A549 (cell line): ENCODE results near the gene TNRC6B. TPM values are rescaled to one million over a fixed set of nuclear protein-coding genes. Genes with fewer than 3 reads are reported as not detected.
A peak's percentile ranks its signal among the peaks of the same experiment; 100 is the strongest.

Experiments used
- ATAC-seq, 2 experiments: fragments of 200-7000 bp in 1 of 2; fragments of >200 bp in 1 of 2; cut with Nextera tagmentation in 1 of 2; cut with Tn5 transposase in 1 of 2; 3 replicates each; pipeline versions ENCODE4 v1.8.0 to v1.9.1; 2018 to 2020; ENCODE audit warnings: mild to moderate bottlenecking in 1 of 2, moderate library complexity in 1 of 2
- CTCF ChIA-PET: fragments of 300-600 bp; sonication (Branson Sonifier 250); formaldehyde crosslinking; extraction: SDS; loops from one replicate; lab custom pipeline; 2021; ENCODE audit warnings: antibody characterized with exemption, inconsistent platforms; lab: Yijun Ruan, JAX
- POLR2A ChIA-PET: fragments of 350-600 bp; formaldehyde crosslinking; extraction: SDS; loops from one replicate; lab custom pipeline; 2021; ENCODE audit warnings: antibody characterized with exemption, inconsistent platforms; lab: Yijun Ruan, JAX
- DNase-seq, 2 experiments: peaks; one replicate each; pipeline versions ENCODE4 v3.0.0 to v3.0.0-alpha.2; 2011 to 2016; ENCODE audit warnings: low read depth in 1 of 2, low spot score in 1 of 2
- FAIRE-seq: peaks from 2 replicates; lab custom pipeline; 2011; peaks lifted over from hg19 to GRCh38; lab: Jason Lieb, UNC
- H3K27ac ChIP-seq, 2 experiments: fragments of >200 bp; sonication (Bioruptor Twin); formaldehyde crosslinking; 3 replicates each; pipeline ENCODE4 v1.5.1; 2016 to 2017
- H3K4me1 ChIP-seq: fragments of >200 bp; sonication (Bioruptor Twin); formaldehyde crosslinking; 3 replicates; pipeline ENCODE4 v1.6.1; 2016
- H3K4me2 ChIP-seq: fragments of >200 bp; sonication (Bioruptor Twin); formaldehyde crosslinking; 3 replicates; pipeline ENCODE4 v1.6.1; 2016
- H3K4me3 ChIP-seq: fragments of >200 bp; sonication (Bioruptor Twin); formaldehyde crosslinking; 3 replicates; pipeline ENCODE4 v1.5.1; 2016
- H3K9me3 ChIP-seq: fragments of >200 bp; sonication (Bioruptor Twin); formaldehyde crosslinking; 3 replicates; pipeline ENCODE4 v1.6.1; 2016
- BCL3 ChIP-seq: fragments of >200 bp; sonication (Bioruptor Twin); formaldehyde crosslinking; IDR thresholded peaks from 3 replicates; pipeline ENCODE4 v1.6.1; 2016
- CEBPB ChIP-seq, 2 experiments: fragments of >200 bp in 1 of 2; sonication (Bioruptor Twin) in 1 of 2; formaldehyde crosslinking in 1 of 2; IDR thresholded peaks; 2 replicates each; pipeline ENCODE4 v1.6.1; 2012 to 2016
- EHF ChIP-seq: fragments of 250-450 bp; sonication (Bioruptor Pico); IDR thresholded peaks from 2 replicates; pipeline ENCODE4 v1.5.0; 2020; ENCODE audit warnings: mild to moderate bottlenecking
- FOSL2 ChIP-seq, 2 experiments: fragments of 450-650 bp in 1 of 2; fragments of >200 bp in 1 of 2; sonication (Bioruptor Twin) in 1 of 2; formaldehyde crosslinking; IDR thresholded peaks; 2 replicates each; pipeline versions ENCODE4 v1.5.0 to v1.6.1; 2016 to 2020; ENCODE audit warnings: mild to moderate bottlenecking in 1 of 2, moderate library complexity in 1 of 2
- HDAC2 ChIP-seq: fragments of 200-600 bp; sonication (generic); IDR thresholded peaks from 2 replicates; pipeline ENCODE4 v1.6.1; 2016
- HMGXB4 ChIP-seq: fragments of 250-450 bp; sonication (Bioruptor Pico); IDR thresholded peaks from 2 replicates; pipeline ENCODE4 v1.5.0; 2021; ENCODE audit warnings: mild to moderate bottlenecking, moderate library complexity, borderline replicate concordance
- HOXB13 ChIP-seq: fragments of 250-450 bp; sonication (Bioruptor Pico); IDR thresholded peaks from 2 replicates; pipeline ENCODE4 v1.5.0; 2020; ENCODE audit warnings: low read depth, mild to moderate bottlenecking, moderate library complexity
- HOXB5 ChIP-seq: fragments of 250-450 bp; sonication (Bioruptor Pico); IDR thresholded peaks from 2 replicates; pipeline ENCODE4 v1.5.0; 2020; ENCODE audit warnings: mild to moderate bottlenecking, moderate library complexity
- JUN ChIP-seq, 2 experiments: fragments of >200 bp; sonication (Bioruptor Twin); formaldehyde crosslinking; IDR thresholded peaks; 2 replicates in 1 of 2; 3 replicates in 1 of 2; pipeline ENCODE4 v1.6.1; 2016 to 2017
- JUNB ChIP-seq: fragments of >200 bp; sonication (Bioruptor Twin); formaldehyde crosslinking; IDR thresholded peaks from 2 replicates; pipeline ENCODE4 v1.6.1; 2016
- KDM1A ChIP-seq: fragments of 200-600 bp; sonication (generic); IDR thresholded peaks from 2 replicates; pipeline ENCODE4 v1.6.1; 2016; ENCODE audit warnings: low read depth, mild to moderate bottlenecking
- MAFK ChIP-seq: fragments of 450-650 bp; IDR thresholded peaks from 2 replicates; pipeline ENCODE4 v1.6.1; 2014; ENCODE audit not compliant: partially characterized antibody
- MAZ ChIP-seq: fragments of 150-350 bp; IDR thresholded peaks from 2 replicates; pipeline ENCODE4 v1.6.1; 2014; ENCODE audit warnings: antibody characterized with exemption, low read depth, low read length, borderline replicate concordance
- MYC ChIP-seq: IDR thresholded peaks from 2 replicates; pipeline ENCODE4 v1.6.1; 2012; ENCODE audit warnings: mild to moderate bottlenecking, inconsistent platforms, low read length, improper control_type of control experiment, borderline replicate concordance
- NPAS2 ChIP-seq: fragments of 250-450 bp; sonication (Bioruptor Pico); IDR thresholded peaks from 2 replicates; pipeline ENCODE4 v1.8.0; 2022; ENCODE audit warnings: mild to moderate bottlenecking, moderate library complexity, borderline replicate concordance
- PHF8 ChIP-seq: fragments of 200-600 bp; sonication (generic); IDR thresholded peaks from 2 replicates; pipeline ENCODE4 v1.6.1; 2016; ENCODE audit warnings: low read depth, mild to moderate bottlenecking, antibody characterized with exemption, moderate library complexity, borderline replicate concordance
- POLR2AphosphoS2 ChIP-seq: conservative IDR thresholded peaks from 2 replicates; pipeline ENCODE4 v1.6.1; 2012; ENCODE audit warnings: low read length, improper control_type of control experiment, inconsistent platforms
- RARB ChIP-seq: fragments of 250-450 bp; sonication (Bioruptor Pico); IDR thresholded peaks from 2 replicates; pipeline ENCODE4 v1.8.0; 2021; ENCODE audit warnings: mild to moderate bottlenecking, moderate library complexity
- SREBF2 ChIP-seq: fragments of 450-650 bp; IDR thresholded peaks from 2 replicates; pipeline ENCODE4 v1.6.1; 2014; ENCODE audit warnings: mild to moderate bottlenecking, moderate library complexity
- ZC3H11A ChIP-seq: fragments of 450-650 bp; IDR thresholded peaks from 2 replicates; pipeline ENCODE4 v1.6.1; 2014; ENCODE audit warnings: antibody characterized with exemption, mild to moderate bottlenecking
- WGBS: methylation state at CpG from one replicate; pipeline ENCODE4 v1.1.6; 2017; ENCODE audit errors: missing lambda C conversion rate; 5-methylcytosine and 5-hydroxymethylcytosine counted together
- polyA plus RNA-seq, 4 experiments: library from polyadenylated mRNA; depleted of rRNA in 3 of 4; stranded (reverse); fragments of >200 nt; fragmentation: RNase III in 1 of 4; extraction: RNeasy Plus Mini Kit Qiagen cat#74134 plus additional on column Dnase treatment in 1 of 4; gene quantifications; 2 replicates in 3 of 4; 3 replicates in 1 of 4; pipeline ENCODE4 v1.2.3, GENCODE V29; 2011 to 2017
- TF ChIP-seq, protein P1 (sequence below): fragments of 250-450 bp; sonication (Bioruptor Pico); IDR thresholded peaks from 2 replicates; pipeline ENCODE4 v1.5.0; 2020; ENCODE audit warnings: low read depth, mild to moderate bottlenecking, moderate library complexity
- TF ChIP-seq, protein P2 (sequence below): IDR thresholded peaks from 2 replicates; pipeline ENCODE4 v1.6.1; 2012

Gene TNRC6B
- polyA plus RNA-seq, 2 of the 4 experiments (the other 2 are of a cell fraction) = 4.9 to 5.0 TPM

GRCh38 chr22:40256516-40256915 lies 78.8 kb downstream of the TNRC6B start:
- H3K4me1 ChIP-seq = peaks cover 21% of the 10 kb centered on the region; the same call in 2 of the 3 replicates
- no peak for ATAC-seq
- peak overlapping the region in 1 of 2 experiments; percentile 61; a peak in 1 of 6 replicates for H3K27ac ChIP-seq
- 92% methylated on average over 4 of the region's 4 CpGs for WGBS
- ChIA-PET POLR2A (no interaction called here), CTCF (no interaction called here)
- H3K4me2 ChIP-seq = no peak overlapping the region
- DNase-seq = no peak
- FAIRE-seq = no peak
- no peak for TF ChIP-seq ZC3H11A
- TF ChIP-seq EHF (CRISPR knock-in tag) = no peak
- no peak for TF ChIP-seq FOSL2 (IDR thresholded peaks at IDR 0.05)
- no peak for TF ChIP-seq FOSL2 (CRISPR knock-in tag; IDR thresholded peaks at IDR 0.05)
- no peak overlapping the region for H3K4me3 ChIP-seq
- no peaks in the 10 kb centered on the region for H3K9me3 ChIP-seq

DNA sequence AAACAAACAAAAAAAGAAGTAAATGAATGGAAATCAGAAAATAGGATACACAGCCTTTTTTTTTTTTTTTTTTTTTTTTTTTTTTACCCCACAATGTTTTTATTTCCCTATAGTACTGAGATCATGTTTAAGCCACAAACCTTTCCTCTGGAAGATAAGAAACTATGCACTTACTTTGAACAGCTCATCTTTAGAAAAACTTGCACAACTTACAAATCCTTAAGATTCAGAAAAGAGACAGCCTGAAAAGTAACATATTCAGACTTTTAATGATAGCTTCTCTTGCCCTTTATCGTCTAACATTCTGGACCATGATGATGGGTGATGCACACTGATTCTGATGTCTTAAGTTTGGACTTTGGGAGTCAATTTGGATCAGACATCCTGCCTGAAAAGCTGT lies 80.3 kb downstream of the TNRC6B start:
- peak overlapping the region; percentile 52 for H3K4me2 ChIP-seq
- ATAC-seq = no peak
- peaks cover 21% of the 10 kb centered on the region; the same call in 2 of the 3 replicates for H3K4me1 ChIP-seq
- TF ChIP-seq ZC3H11A = no peak
- TF ChIP-seq, all 56 proteins: peak for 0
- Histone ChIP-seq H3K9me3 (no peaks in the 10 kb centered on the region), H3K27ac (peak overlapping the region; percentile 35 to 61; a peak in 2 of 6 replicates), H3K4me3 (no peak overlapping the region)
- FAIRE-seq = no peak
- WGBS = 31% methylated on average over 1 of the region's 1 CpG
- ChIA-PET CTCF (interaction anchor here (0.6 kb wide), 1 partner anchor 56 kb away, joined by 3 read pairs; no protein-coding TSS in a partner anchor), POLR2A (no interaction called here)
- no peak for DNase-seq

- FAIRE-seq (no peak), DNase-seq (peak in 1 of 2 experiments; percentile 25), ATAC-seq (peak; percentile 54 to 72; a peak in 5 of 6 replicates)
- Histone ChIP-seq H3K27ac (peak overlapping the region; percentile 41 to 61; a peak in 2 of 6 replicates), H3K4me2 (peak overlapping the region; percentile 52), H3K9me3 (no peaks in the 10 kb centered on the region), H3K4me1 (peaks cover 21% of the 10 kb centered on the region; the same call in 2 of the 3 replicates), H3K4me3 (no peak overlapping the region)
- WGBS = 16% methylated on average over 2 of the region's 2 CpGs
- ChIA-PET POLR2A (no interaction called here), CTCF (no interaction called here)
- TF ChIP-seq MYC = no peak
- TF ChIP-seq HOXB5 (CRISPR knock-in tag) = no peak
- no peak for TF ChIP-seq PHF8
- TF ChIP-seq BCL3 = no peak
- no peak for TF ChIP-seq MAZ
- TF ChIP-seq HOXB13 (CRISPR knock-in tag) = no peak
- no peak for TF ChIP-seq HMGXB4 (CRISPR knock-in tag)
- no peak for TF ChIP-seq NPAS2
- no peak for TF ChIP-seq HDAC2
- no peak for TF ChIP-seq FOSL2 (IDR thresholded peaks at IDR 0.05)
- no peak for TF ChIP-seq FOSL2 (CRISPR knock-in tag; IDR thresholded peaks at IDR 0.05)
- TF ChIP-seq, protein P1, sequence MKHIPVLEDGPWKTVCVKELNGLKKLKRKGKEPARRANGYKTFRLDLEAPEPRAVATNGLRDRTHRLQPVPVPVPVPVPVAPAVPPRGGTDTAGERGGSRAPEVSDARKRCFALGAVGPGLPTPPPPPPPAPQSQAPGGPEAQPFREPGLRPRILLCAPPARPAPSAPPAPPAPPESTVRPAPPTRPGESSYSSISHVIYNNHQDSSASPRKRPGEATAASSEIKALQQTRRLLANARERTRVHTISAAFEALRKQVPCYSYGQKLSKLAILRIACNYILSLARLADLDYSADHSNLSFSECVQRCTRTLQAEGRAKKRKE (CRISPR knock-in tag) = no peak
These were observed 80.8 kb downstream of the TNRC6B start for GRCh38 chr22:40258501-40258915.

DNA sequence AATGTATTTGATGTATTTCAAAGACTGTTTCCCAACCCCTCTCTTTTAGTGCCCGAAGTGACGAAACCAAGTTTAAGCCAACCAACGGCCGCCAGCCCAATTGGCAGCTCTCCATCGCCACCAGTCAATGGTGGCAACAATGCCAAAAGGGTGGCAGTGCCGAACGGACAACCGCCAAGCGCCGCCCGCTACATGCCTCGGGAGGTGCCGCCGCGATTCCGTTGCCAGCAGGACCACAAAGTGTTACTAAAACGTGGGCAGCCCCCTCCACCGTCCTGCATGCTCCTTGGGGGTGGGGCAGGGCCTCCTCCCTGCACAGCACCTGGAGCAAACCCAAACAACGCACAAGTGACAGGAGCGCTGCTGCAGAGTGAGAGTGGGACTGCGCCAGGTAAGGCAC lies 84.1 kb downstream of the TNRC6B start:
- CTCF ChIA-PET = no interaction called here
- TF ChIP-seq JUNB = no peak
- TF ChIP-seq, protein P2, sequence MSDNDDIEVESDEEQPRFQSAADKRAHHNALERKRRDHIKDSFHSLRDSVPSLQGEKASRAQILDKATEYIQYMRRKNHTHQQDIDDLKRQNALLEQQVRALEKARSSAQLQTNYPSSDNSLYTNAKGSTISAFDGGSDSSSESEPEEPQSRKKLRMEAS = no peak
- no peak for TF ChIP-seq CEBPB (IDR thresholded peaks at IDR 0.05)
- TF ChIP-seq KDM1A = no peak
- no peak for TF ChIP-seq RARB (CRISPR knock-in tag)
- TF ChIP-seq SREBF2 = no peak
- TF ChIP-seq ZC3H11A = no peak
- no peak for TF ChIP-seq JUN (IDR thresholded peaks at IDR 0.05)
- TF ChIP-seq POLR2AphosphoS2 = no peak
- no peak for TF ChIP-seq MAFK
- no peak for TF ChIP-seq HOXB5 (CRISPR knock-in tag)
- 92% methylated on average over 16 of the region's 21 CpGs for WGBS
- peaks cover 21% of the 10 kb centered on the region; the same call in 2 of the 3 replicates for H3K4me1 ChIP-seq
- H3K4me2 ChIP-seq = no peak overlapping the region
- H3K27ac ChIP-seq = no peak overlapping the region
- H3K9me3 ChIP-seq = no peaks in the 10 kb centered on the region
- no peak for DNase-seq
- no peak overlapping the region for H3K4me3 ChIP-seq
- ATAC-seq = no peak
- FAIRE-seq = no peak
- POLR2A ChIA-PET = no interaction called here
